GM18870 (cell line): ENCODE data around the gene PRDX4.
"Not testable (repeated sequence)": the region's sequence is repeated elsewhere in the genome, so short reads cannot be mapped to it uniquely, and the experiment has no call there.

ENCODE experiments used
- ATAC-seq: cut with Tn5 transposase; IDR thresholded peaks from one replicate; pipeline ENCODE4 v1.9.1; 2021; ENCODE audit warnings: moderate library complexity; ENCODE audit not compliant: unreplicated experiment

The PRDX4 gene

DNA sequence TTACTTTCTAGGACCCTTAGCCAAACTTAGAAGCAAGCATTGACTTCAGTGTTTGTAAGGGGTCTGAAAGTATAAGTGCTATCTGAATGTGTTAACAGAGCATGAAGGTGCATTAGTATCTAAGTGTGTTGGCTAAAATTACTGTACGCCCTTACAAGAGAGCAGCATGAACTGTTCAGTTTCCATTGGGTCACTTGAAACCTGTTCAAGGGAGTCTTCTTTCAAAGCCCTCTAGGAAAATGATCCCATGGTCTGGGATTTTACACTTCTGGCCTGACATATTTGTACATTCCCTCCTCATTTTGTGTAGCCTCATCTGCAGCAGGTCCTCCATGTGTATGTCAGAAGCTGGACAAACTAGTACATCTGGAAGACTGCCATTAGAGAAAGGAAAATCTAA, 3.2 kb downstream of the PRDX4 start:
- no peak for ATAC-seq

DNA sequence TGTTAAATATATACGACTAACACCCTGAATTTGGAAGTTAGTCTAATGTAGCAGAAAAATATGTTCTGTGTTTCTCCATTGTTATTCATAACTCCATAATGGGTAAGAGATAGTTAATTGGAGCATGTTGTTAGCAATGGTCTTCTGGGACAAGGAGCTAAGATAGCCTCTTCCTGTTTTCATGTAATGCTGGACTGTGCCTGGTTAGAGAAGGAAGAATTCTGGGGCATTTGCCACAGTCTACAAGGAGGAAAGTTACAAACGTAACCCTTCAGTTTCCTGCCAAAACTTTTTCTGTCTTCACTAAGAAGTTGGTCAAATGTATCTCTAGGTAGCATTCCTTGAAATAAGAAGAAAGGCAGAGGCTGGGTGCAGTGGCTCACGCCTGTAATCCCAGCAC, 5.8 kb downstream of the PRDX4 start:
- ATAC-seq, result no peak

DNA sequence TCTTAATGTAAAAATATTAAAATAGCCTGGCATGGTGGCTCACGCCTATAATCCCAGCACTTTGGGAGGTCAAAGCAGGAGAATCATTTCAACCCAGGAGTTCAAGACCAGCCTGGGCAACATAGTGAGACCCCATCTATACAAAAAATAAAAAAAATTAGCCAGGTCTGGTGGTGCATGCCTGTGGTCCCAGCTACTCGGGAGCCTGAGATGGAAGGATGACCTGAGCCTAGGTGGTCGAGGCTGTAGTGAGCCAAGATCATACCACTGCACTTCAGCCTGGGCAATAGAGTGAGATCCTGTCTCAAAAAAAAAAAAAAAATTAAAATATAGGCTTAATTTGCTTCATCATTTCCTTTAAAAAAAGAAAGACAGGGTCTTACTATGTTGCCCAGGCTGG, 9.2 kb downstream of the PRDX4 start:
- ATAC-seq, result not testable (repeated sequence)

DNA sequence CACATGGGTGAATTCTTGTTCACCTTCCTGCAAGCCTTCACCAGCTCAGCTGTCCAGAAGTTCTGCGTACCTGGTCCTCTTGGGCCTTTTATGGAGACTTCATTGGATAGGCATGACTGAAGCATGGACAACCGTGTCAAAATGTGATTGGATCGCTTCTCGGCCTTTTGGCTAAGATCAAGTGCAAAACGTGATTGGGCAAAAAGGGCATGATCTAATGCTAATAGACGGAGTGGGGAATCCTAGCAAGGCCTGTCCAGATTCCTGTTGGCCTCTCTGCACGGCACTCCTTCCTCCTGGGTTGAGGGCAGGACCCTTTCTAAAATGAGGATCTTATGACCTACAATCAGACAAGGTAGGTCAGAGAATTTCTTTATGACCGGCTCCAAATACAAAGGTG, 24.9 kb downstream of the PRDX4 start:
- no peak for ATAC-seq

DNA sequence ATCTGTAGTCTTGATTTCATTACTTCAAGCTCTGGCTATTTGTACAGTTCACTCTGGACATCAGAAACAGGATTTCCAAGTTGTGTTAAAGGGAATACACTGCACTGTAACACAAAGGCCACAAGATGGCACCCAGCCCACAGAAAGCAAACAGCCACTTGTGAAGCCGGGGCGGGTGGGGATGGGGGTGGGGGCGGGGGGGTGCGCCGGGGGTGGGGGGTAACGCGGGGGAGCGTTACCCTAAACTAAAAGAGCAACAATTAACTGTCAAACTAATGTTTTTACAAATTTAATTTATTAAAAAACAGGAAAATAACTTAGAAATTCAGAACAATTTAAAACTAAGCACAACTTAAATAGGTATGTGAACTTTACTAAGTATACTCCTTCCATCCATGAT, 27.3 kb downstream of the PRDX4 start:
- ATAC-seq, result peak; percentile 53

DNA sequence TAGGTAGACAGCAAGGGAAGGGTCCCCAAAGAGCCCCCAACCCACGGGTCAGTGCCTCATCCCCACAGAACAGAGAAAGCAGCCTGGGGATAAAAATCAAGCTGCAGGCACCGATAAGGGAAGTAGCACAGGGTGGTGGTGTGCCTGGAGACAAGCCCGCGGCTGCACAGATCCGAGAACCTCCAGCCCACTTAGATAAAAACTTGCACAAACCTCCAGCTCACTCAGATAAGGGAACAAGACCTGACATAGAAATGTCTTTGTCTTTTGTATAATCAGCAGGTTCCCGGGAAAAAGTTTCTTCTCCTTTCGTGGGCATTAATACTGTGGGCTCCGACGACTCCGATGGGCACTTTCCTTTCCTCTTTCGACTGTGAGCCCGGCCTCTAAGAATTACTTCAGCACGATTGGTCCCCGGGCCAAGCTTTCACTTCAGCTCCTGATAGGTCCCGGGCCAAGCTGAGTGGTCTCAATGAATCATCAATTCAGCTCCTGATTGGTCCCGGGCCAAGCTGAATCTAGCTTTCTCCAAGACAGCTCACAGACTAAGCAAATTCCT, 32.4 kb downstream of the PRDX4 start:
- no peak for ATAC-seq

DNA sequence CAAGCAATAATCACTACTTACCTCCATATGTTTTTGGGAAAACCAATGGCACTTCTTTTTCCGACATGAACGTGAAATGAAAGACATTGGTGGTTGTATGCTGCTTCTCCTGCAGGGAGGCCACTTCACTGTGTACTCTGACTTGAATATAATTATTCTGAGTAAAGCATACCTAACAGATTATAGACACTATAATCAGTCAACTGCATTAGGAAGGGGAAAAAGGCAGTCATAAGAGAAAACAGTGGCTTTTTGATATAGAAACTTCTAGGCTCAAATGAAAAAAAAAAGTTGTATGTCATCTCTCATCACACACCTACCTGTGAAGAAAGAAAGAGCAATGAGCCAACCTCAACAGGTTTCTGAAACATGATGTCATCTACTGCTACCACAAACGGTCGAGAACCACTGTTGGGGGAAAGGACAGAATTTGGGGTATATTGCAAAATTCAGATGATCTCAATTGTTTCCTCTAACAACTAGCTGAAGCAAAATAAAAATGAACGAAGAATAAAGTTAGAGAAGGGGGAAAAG, 37.4 kb downstream of the PRDX4 start:
- no peak for ATAC-seq

DNA sequence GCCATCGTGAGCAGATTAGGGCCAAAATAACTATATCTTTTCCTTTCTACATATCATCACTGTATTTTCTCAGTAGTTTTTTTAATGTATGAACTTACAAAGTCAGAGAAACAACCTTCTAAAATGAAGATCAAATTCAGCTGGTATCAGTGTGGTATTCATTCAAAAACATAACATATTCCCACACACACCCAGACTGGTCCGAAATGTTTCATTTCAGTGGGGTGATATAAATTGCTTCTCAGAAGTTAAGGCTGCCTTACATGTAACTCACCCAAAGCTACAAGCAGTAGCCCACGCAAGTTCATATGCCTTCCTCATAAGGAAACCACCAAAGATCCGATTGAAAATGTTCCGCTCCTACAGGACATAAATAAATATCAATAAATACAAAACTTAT, 37.9 kb downstream of the PRDX4 start:
- ATAC-seq, result no peak

DNA sequence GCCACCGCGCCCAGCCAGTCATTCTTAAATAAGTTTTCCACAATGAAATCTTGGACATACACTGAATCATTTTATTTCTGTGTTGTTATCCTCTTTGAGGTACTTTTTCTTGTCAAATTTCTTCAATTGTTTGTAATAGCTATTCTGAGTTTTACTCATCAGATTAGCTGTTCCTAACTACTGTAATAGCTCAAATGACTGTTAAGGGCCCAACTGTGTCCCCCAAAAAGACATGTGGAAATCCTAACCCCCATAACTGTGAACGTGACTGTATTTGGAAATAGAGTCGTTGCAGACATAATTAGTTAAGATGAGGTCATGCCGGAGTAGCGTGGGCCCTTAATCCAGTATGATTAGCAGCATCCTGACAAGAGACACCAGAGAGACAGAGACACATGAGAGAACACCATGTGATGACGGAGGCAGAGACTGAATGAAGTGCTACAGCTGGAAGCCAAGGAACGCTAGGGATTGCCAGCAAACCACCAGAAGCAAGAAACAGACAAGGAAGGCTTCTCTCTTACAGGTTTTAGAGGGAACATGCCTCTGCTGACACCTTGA, 52.9 kb downstream of the PRDX4 start:
- no peak for ATAC-seq

DNA sequence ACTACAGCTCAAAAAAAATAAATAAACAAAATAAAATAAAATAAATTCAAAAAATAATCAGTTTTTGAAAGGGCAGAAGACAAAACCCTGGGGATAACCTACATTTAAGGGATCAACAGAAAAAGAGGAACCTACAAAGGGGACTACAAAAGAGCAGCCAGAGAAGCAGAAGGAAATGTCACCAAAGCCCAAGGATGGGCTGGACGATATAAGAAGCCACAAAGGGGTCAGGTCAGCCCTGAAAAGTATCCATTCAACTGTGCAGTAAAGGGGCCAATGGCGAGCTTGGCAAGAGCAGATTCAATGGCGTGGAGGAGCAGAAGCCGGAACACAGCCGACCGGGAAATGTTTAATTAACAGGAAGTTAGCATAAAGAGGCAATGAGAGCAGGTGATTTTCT, 58.9 kb downstream of the PRDX4 start:
- ATAC-seq, result no peak

DNA sequence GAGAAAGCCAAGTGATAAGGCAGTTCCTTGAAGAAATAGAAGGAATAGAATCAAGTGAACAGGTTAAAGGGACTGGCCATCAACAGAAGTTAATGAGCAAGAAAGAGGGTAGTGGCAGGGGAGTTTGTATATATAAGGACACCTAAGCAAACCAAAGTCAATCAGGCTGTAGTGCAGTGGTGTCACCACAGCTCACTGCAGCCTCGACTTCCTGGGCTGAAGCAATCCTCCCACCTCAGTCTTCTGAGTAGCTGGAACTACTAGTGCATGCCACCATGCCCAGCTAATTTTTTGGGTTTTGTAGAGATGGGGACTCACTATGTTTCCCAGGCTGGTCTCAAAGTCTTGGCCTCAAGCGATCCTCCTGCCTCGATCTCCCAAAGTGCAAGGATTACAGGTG, 59.9 kb downstream of the PRDX4 start:
- no peak for ATAC-seq

DNA sequence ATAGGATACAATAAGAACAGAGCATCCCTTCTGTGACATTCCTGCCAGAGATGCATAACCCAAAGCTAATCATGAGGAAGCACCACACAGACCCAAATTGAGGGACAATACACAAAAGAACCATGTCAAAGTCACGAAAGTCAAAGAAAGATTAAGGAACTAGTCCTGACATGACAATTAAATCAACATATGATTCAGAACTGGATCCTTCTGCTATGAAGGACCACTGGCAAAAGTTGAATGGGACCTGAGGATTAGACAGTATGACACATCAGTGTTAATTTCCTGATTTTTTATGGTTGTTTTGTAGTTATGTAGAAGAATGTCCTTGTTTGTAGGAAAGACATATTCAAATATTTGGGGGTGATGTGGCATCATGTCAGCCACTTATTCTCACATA, 61.9 kb downstream of the PRDX4 start:
- no peak for ATAC-seq

DNA sequence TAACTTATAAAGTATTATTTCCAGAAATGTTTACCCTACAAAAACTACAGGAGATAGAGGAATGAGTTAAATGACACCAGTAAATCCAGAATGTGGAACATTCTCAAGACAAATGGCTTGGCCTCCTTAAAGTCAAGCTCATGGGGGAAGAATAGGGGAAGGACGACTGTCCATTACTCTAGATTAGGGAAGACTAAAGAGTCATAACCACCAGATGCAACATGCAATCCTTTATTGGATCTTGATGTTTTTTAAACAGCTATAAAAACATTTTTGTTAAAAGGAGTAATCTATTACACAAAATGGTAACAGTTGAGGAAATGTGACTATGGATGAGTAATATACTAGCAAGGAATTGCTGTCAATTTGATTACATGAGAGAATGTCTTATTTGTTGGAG, 64.7 kb downstream of the PRDX4 start:
- no peak for ATAC-seq

DNA sequence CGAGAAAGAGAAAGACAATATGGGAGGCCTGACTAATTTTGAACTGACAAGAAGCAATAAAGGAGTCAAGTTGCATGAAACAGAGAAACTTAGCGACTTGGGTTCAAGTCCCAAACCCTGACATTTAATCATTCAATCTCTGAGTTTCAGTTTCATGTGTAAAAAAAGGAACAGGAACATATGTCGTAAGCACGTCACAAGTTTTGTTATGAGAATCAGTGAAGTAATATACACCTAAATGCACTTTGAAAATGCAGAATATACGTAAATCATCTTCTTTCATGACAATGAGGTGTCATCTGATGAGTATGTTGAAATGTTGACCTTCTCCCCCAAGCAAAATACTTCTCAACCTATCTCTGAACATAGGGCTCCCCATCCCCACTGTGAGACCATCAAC, 65.4 kb downstream of the PRDX4 start:
- ATAC-seq, result peak; percentile 90
